ENCODE results near the gene SOX5.

GRCh38 chr12:23628806-23629205, 320.7 kb downstream of the SOX5 start:
- no peak for TF ChIP-seq CTCF (IDR thresholded peaks at IDR 0.05)
- no peak for TF ChIP-seq POLR2A (IDR thresholded peaks at IDR 0.05)
